ENCODE data around the gene UNC13A.
"Not testable (repeated sequence)": the region's sequence is repeated elsewhere in the genome, so short reads cannot be mapped to it uniquely, and the experiment has no call there.

UNC13A gene

GRCh38 chr19:17562097-17562496 lies 126.1 kb downstream of the UNC13A start:
- DNase-seq, result no peak

- no peak for DNase-seq
These were observed 128.0 kb downstream of the UNC13A start for GRCh38 chr19:17560205-17560595.

GRCh38 chr19:17557466-17557865 lies 130.7 kb downstream of the UNC13A start:
- no peak for DNase-seq

- no peak for DNase-seq
These were observed 131.2 kb downstream of the UNC13A start for GRCh38 chr19:17556995-17557394.

GRCh38 chr19:17555929-17556813 lies 132.0 kb downstream of the UNC13A start:
- peak; percentile 19 for DNase-seq

- DNase-seq, result peak; percentile 94
These were observed 132.7 kb downstream of the UNC13A start, which contains the start of gene COLGALT1 for GRCh38 chr19:17555480-17555928. COLGALT1 (plus strand) TSS chr19:17555649; CDS start chr19:17555714, 65 bp downstream.

- no peak for DNase-seq
These were observed 133.1 kb downstream of the UNC13A start for GRCh38 chr19:17554968-17555479.

DNA sequence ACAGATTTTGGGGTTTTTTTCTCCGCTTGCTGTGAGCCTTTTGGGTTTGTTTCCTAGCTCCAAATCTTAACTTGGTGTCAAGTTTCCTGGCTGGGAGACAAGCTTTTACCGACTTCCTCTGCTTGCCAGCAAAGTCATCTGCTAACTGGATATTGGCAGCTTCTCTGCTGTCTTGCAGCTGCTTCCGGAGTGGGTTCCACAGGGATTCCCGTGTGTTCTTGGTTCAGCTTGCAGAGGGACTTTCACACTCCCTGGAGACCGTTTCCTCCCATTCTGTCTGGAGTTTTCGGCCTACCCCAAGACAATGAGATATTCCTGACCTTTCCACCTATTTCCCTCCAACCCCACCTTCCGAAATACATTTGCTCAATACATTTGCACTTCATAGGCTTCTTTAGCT lies 134.9 kb downstream of the UNC13A start:
- peak; percentile 93 for DNase-seq

GRCh38 chr19:17552735-17553134 lies 135.4 kb downstream of the UNC13A start:
- DNase-seq, result not testable (repeated sequence)
